Smooth muscle cell of the brain vasculature (primary cell): Measurements from ENCODE around the gene TBCCD1.
"Not testable (repeated sequence)": the region's sequence is repeated elsewhere in the genome, so short reads cannot be mapped to it uniquely, and the experiment has no call there.

ENCODE experiments used
- DNase-seq: peaks from one replicate; pipeline ENCODE4 v3.0.0-alpha.2; 2012; ENCODE audit warnings: low read depth, low spot score

TBCCD1 gene

GRCh38 chr3:186519021-186519658 lies 48.0 kb downstream of the TBCCD1 start:
- DNase-seq, result no peak

- DNase-seq, result no peak
Observed at GRCh38 chr3:186517218-186517617, 49.9 kb downstream of the TBCCD1 start.

GRCh38 chr3:186516646-186517045 lies 50.5 kb downstream of the TBCCD1 start:
- no peak for DNase-seq

- DNase-seq, result no peak
Observed at GRCh38 chr3:186515125-186515524, 52.0 kb downstream of the TBCCD1 start.

GRCh38 chr3:186514296-186515002 lies 52.7 kb downstream of the TBCCD1 start:
- no peak for DNase-seq

- no peak for DNase-seq
Observed at GRCh38 chr3:186513386-186513785, 53.8 kb downstream of the TBCCD1 start.

- no peak for DNase-seq
Observed at GRCh38 chr3:186512570-186513302, 54.4 kb downstream of the TBCCD1 start.

GRCh38 chr3:186511702-186512101 lies 55.4 kb downstream of the TBCCD1 start:
- no peak for DNase-seq

GRCh38 chr3:186511245-186511644 lies 55.9 kb downstream of the TBCCD1 start:
- no peak for DNase-seq

GRCh38 chr3:186510374-186511079 lies 56.6 kb downstream of the TBCCD1 start:
- DNase-seq, result no peak

GRCh38 chr3:186509423-186509822 lies 57.7 kb downstream of the TBCCD1 start:
- no peak for DNase-seq

- DNase-seq, result no peak
Observed at GRCh38 chr3:186506857-186507256, 60.3 kb downstream of the TBCCD1 start.

GRCh38 chr3:186506191-186506739 lies 60.9 kb downstream of the TBCCD1 start:
- no peak for DNase-seq

- no peak for DNase-seq
Observed at GRCh38 chr3:186502966-186503712, 64.0 kb downstream of the TBCCD1 start.

GRCh38 chr3:186502138-186502948 lies 64.8 kb downstream of the TBCCD1 start:
- DNase-seq, result no peak

- DNase-seq, result not testable (repeated sequence)
Observed at GRCh38 chr3:186499949-186500348, 67.2 kb downstream of the TBCCD1 start.

GRCh38 chr3:186498022-186498421 lies 69.1 kb downstream of the TBCCD1 start:
- DNase-seq, result not testable (repeated sequence)

- DNase-seq, result no peak
Observed at GRCh38 chr3:186497608-186498007, 69.5 kb downstream of the TBCCD1 start.

- no peak for DNase-seq
Observed at GRCh38 chr3:186496635-186497034, 70.5 kb downstream of the TBCCD1 start.
